GM12878 (cell line): ENCODE data around the gene ARHGDIA. TPM values are rescaled to one million over a fixed set of nuclear protein-coding genes. Genes with fewer than 3 reads are reported as not detected.

Source experiments
- ATAC-seq: fragments of 200-7000 bp; cut with Tn5 transposase; 3 replicates; pipeline ENCODE4 v1.9.1; 2020; ENCODE audit warnings: mild to moderate bottlenecking, moderate library complexity
- BruUV-seq: library from RNA; stranded (reverse); fragments of 400-500 nt; replicated peaks from 2 replicates; lab custom pipeline; 2021; lab: Mats Ljungman, UMichigan
- CTCF ChIA-PET: fragments of 300-600 bp; sonication (Branson Sonifier 250); formaldehyde crosslinking; extraction: SDS; loops from one replicate; lab custom pipeline; 2021; ENCODE audit warnings: inconsistent platforms; lab: Yijun Ruan, JAX
- POLR2A ChIA-PET: fragments of 350-600 bp; formaldehyde crosslinking; extraction: SDS; loops from one replicate; lab custom pipeline; 2021; ENCODE audit warnings: inconsistent platforms; lab: Charles Lee
- RAD21 ChIA-PET: fragments of 300-600 bp; sonication (Branson Sonifier 250); formaldehyde crosslinking; loops from one replicate; lab custom pipeline; 2023; ENCODE audit warnings: antibody characterized with exemption; ENCODE audit not compliant: unreplicated experiment; lab: Charles Lee
- SMC1A ChIA-PET: fragments of 300-600 bp; sonication (Branson Sonifier 250); formaldehyde crosslinking; loops from one replicate; lab custom pipeline; 2023; ENCODE audit not compliant: unreplicated experiment, uncharacterized antibody; lab: Charles Lee
- DNase-seq: peaks from one replicate; pipeline ENCODE4 v3.0.0-alpha.2; 2011; ENCODE audit warnings: low read depth, low spot score
- FAIRE-seq: peaks from 3 replicates; lab custom pipeline; 2011; peaks lifted over from hg19 to GRCh38; lab: Jason Lieb, UNC
- H2AFZ ChIP-seq: 2 replicates; pipeline ENCODE4 v1.6.0; 2011; ENCODE audit warnings: low read depth, low read length, control low read depth; ENCODE audit not compliant: control insufficient read depth
- H3K27ac ChIP-seq: 2 replicates; pipeline ENCODE4 v1.5.1; 2011; ENCODE audit warnings: control low read depth; ENCODE audit not compliant: control insufficient read depth, insufficient read depth
- H3K27me3 ChIP-seq, 2 experiments: replicated peaks in 1 of 2; 2 replicates each; pipeline versions ENCODE4 v1.6.0 to v1.6.1; 2011; ENCODE audit warnings: low read length in 1 of 2; ENCODE audit not compliant: control insufficient read depth in 2 of 2, insufficient read depth in 2 of 2
- H3K36me3 ChIP-seq, 2 experiments: 2 replicates each; pipeline ENCODE4 v1.5.1; 2011; ENCODE audit warnings: low read length in 1 of 2; ENCODE audit not compliant: control insufficient read depth in 2 of 2, insufficient read depth in 2 of 2
- H3K4me1 ChIP-seq: 2 replicates; pipeline ENCODE4 v1.6.1; 2011; ENCODE audit warnings: mild to moderate bottlenecking, low read length, moderate library complexity, mixed read lengths; ENCODE audit not compliant: control insufficient read depth, insufficient read depth
- H3K4me2 ChIP-seq: 2 replicates; pipeline ENCODE4 v1.6.0; 2011; ENCODE audit warnings: control low read depth; ENCODE audit not compliant: control insufficient read depth, insufficient read depth
- H3K4me3 ChIP-seq: fragments of 200-600 bp; sonication (generic); 2 replicates; pipeline ENCODE4 v1.5.1; 2016
- H3K79me2 ChIP-seq: 2 replicates; pipeline ENCODE4 v1.6.0; 2011; ENCODE audit warnings: low read length; ENCODE audit not compliant: control insufficient read depth, insufficient read depth
- H3K9ac ChIP-seq: 2 replicates; pipeline ENCODE4 v1.8.0; 2011; ENCODE audit warnings: low read length, control low read depth, mixed read lengths; ENCODE audit not compliant: control insufficient read depth, insufficient read depth
- H3K9me3 ChIP-seq: replicated peaks from 3 replicates; pipeline ENCODE4 v1.5.1; 2011; ENCODE audit warnings: mild to moderate bottlenecking, low read length; ENCODE audit not compliant: control insufficient read depth, insufficient read depth
- H4K20me1 ChIP-seq: 2 replicates; pipeline ENCODE4 v1.6.0; 2011; ENCODE audit not compliant: control insufficient read depth, insufficient read depth
- BRCA1 ChIP-seq: IDR thresholded peaks from 2 replicates; pipeline ENCODE4 v1.6.1; 2011; ENCODE audit warnings: low read depth, low read length, improper control_type of control experiment
- CBX3 ChIP-seq: fragments of 200-600 bp; sonication (generic); IDR thresholded peaks from 2 replicates; pipeline ENCODE4 v1.6.1; 2016; ENCODE audit warnings: low read depth, borderline replicate concordance
- FOXK2 ChIP-seq: fragments of 450-650 bp; IDR thresholded peaks from 2 replicates; pipeline ENCODE4 v1.6.1; 2017; ENCODE audit warnings: mild to moderate bottlenecking, moderate library complexity
- NR2F1 ChIP-seq: fragments of 450-650 bp; conservative IDR thresholded peaks from 2 replicates; pipeline ENCODE4 v1.6.1; 2017; ENCODE audit warnings: mild to moderate bottlenecking
- POLR2AphosphoS5 ChIP-seq: IDR thresholded peaks from 2 replicates; pipeline ENCODE4 v1.6.1; 2011; ENCODE audit warnings: mild to moderate bottlenecking, low read length, inconsistent platforms
- TCF7 ChIP-seq: IDR thresholded peaks from 2 replicates; pipeline ENCODE4 v1.6.1; 2014; ENCODE audit warnings: antibody characterized with exemption, borderline replicate concordance
- WGBS: methylation state at CpG from one replicate; pipeline ENCODE4 v1.1.6; 2016; ENCODE audit warnings: low lambda C conversion rate; ENCODE audit not compliant: insufficient replicate concordance, insufficient coverage; ENCODE audit errors: missing lambda C conversion rate; 5-methylcytosine and 5-hydroxymethylcytosine counted together
- in situ Hi-C: fragments of 300-500 bp; cut with MboI; formaldehyde crosslinking; loops from 9 replicates; pipeline ENCODE4 v1.14.3; 2018; ENCODE audit warnings: mixed read lengths
- intact Hi-C: fragments of 100-400 bp; cut with micrococcal nuclease; formaldehyde crosslinking; loops from one replicate; pipeline ENCODE4 v1.14.2; 2022; ENCODE audit not compliant: unreplicated experiment
- polyA plus RNA-seq, 11 experiments: library from polyadenylated mRNA; depleted of rRNA in 4 of 11; unstranded in 6 of 11; stranded (reverse) in 5 of 11; fragments of >200 nt; fragmentation: Nextera tagmentation in 4 of 11; fragmentation: Illumina TruSeq in 1 of 11; extraction: Ambion mirVana in 4 of 11; extraction: Trizol in 1 of 11; gene quantifications; 1 replicate in 1 of 11; 2 replicates in 10 of 11; pipeline versions ENCODE4 v1.2.1 to v1.2.3, GENCODE V29; 2011 to 2016; ENCODE audit warnings: inconsistent platforms in 2 of 11, missing spikeins in 2 of 11, low read depth in 1 of 11
- total RNA-seq, 4 experiments: library from RNA; depleted of rRNA in 3 of 4; stranded (reverse); fragments of >200 nt in 3 of 4; fragmentation: Illumina TruSeq in 1 of 4; extraction: Trizol in 1 of 4; gene quantifications; 2 replicates each; pipeline versions ENCODE4 v1.2.1 to v1.2.3, GENCODE V29; 2013 to 2021

Gene ARHGDIA
- total and polyA plus RNA-seq, 10 of the 15 experiments (the other 5 are each of a cell fraction or from before 2014, with no cell fraction given) = 17.9 to 552 (median 169) TPM

- Histone ChIP-seq H3K9me3 (no peaks in the 10 kb centered on the region), H3K4me3 (peak overlapping the region; percentile 96), H3K4me1 (peaks cover 6% of the 10 kb centered on the region), H3K27me3 (no peaks in the 10 kb centered on the region), H4K20me1 (no peaks in the 10 kb centered on the region), H3K79me2 (peaks cover 24% of the 10 kb centered on the region), H3K9ac (peak overlapping the region; percentile 83), H3K36me3 (peaks cover 14 to 30% of the 10 kb centered on the region in 2 experiments), H2AFZ (no peak overlapping the region), H3K27ac (no peak overlapping the region), H3K4me2 (peak overlapping the region; percentile 88)
- DNase-seq (no peak), ATAC-seq (no peak), FAIRE-seq (no peak)
- RAD21 ChIA-PET = interaction anchor here (1.4 to 1.6 kb wide), 2 partner anchors 44 to 47 kb away, joined by 4 to 8 read pairs; no protein-coding TSS in a partner anchor
- in situ Hi-C loops = no loop called here
- WGBS = 78% methylated on average over 21 of the region's 21 CpGs
- intact Hi-C loops = no loop called here
- SMC1A ChIA-PET = interaction anchor here (0.9 to 1.3 kb wide), 2 partner anchors 11 to 20 kb away, joined by 4 to 6 read pairs; partner anchors contain the start of gene MAFG
- CTCF ChIA-PET = interaction anchor here (1.0 to 2.0 kb wide), 6 partner anchors 9 to 105 kb away, joined by 3 to 6 read pairs (median 4); partner anchors contain the start of gene MAFG
- POLR2A ChIA-PET = interaction anchor here (0.6 to 1.6 kb wide), 9 partner anchors 10 to 376 kb away, joined by 3 to 8 read pairs (median 5); partner anchors contain the start of gene MAFG
- no TSS peak for BruUV-seq
- TF ChIP-seq TCF7 = no peak
Observed at GRCh38 chr17:81916234-81917001, 45.3 kb upstream of the ARHGDIA start.

DNA sequence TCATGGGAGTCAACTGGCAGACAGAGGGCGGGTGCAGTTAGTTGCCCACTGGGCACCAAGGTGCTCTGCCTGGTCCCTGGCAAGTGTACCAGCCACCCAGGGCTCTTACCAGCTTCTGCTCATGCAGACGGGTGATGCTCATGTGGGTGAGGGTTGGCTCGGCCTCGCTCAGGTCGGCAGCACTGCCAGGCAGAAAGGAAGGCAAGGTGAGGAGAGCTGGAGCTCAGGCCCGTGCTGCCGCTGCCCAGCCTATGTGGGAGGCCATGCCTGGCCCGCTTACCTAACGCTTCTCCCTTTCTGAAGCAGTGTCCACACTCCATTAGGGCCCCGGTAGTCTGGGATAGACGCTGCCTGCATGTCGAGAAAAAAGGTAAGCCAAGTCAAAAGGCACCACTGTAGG is 44.2 kb upstream of the ARHGDIA start:
- in situ Hi-C loops (no loop called here), intact Hi-C loops (no loop called here)
- H3K9me3 ChIP-seq = no peaks in the 10 kb centered on the region
- DNase-seq = no peak
- H3K36me3 ChIP-seq = peaks cover 14 to 29% of the 10 kb centered on the region in 2 experiments
- no peak for ATAC-seq
- ChIA-PET POLR2A (no interaction called here), CTCF (no interaction called here), SMC1A (no interaction called here), RAD21 (no interaction called here)
- no peak overlapping the region for H3K4me3 ChIP-seq
- H3K4me2 ChIP-seq = no peak overlapping the region
- 92% methylated on average over 12 of the region's 12 CpGs for WGBS
- peaks cover 29% of the 10 kb centered on the region for H3K79me2 ChIP-seq
- H2AFZ ChIP-seq = no peak overlapping the region
- no TSS peak for BruUV-seq
- H3K27me3 ChIP-seq = no peaks in the 10 kb centered on the region
- TF ChIP-seq CBX3 (no peak), FOXK2 (no peak), NR2F1 (no peak), POLR2AphosphoS5 (0 out of 2 replicates have a peak, but pooled peaks have one; percentile 13), BRCA1 (no peak)
- H3K4me1 ChIP-seq = peaks cover 6% of the 10 kb centered on the region
- no peak overlapping the region for H3K27ac ChIP-seq
- FAIRE-seq = no peak
- no peaks in the 10 kb centered on the region for H4K20me1 ChIP-seq
- no peak overlapping the region for H3K9ac ChIP-seq
